ENCODE measurements around the gene BRI3. TPM values are rescaled to one million over a fixed set of nuclear protein-coding genes. Genes with fewer than 3 reads are reported as not detected.

BRI3 gene
- total RNA-seq, 1 donor from 2014 or later = 22.2 TPM

DNA sequence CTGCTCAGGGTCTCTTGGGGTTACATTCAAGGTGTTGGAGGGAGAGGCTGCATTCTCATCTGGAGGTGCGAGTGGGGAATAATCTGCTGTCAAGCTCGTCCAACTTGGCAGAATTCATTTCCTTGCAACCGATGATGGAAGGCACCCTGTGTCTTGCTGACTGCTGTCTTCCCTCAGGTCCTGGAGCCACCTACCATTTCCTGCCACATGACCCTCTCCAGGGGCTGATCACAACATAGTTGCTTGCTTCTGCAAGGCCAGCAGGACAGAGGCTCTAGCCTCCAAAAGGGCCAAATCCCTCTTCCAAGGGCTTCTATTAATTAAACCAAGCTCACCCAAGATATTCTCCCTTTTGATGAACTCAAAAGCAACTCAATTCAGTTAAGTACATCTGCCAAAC lies 14.2 kb upstream of the BRI3 start:
- no peak for DNase-seq (ENCODE audit: low spot score)
- H3K4me1 Mint-ChIP-seq = no peaks in the 10 kb centered on the region
- H3K9me3 Mint-ChIP-seq = no peaks in the 10 kb centered on the region
- H3K36me3 ChIP-seq = no peaks in the 10 kb centered on the region
- H3K27me3 Mint-ChIP-seq (ENCODE audit: insufficient read depth, low read depth) = peaks cover 2% of the 10 kb centered on the region
- no peak overlapping the region for H3K27ac Mint-ChIP-seq
- TF ChIP-seq EZH2 (IDR thresholded peaks at IDR 0.05) (no peak), EZH2phosphoT487 (IDR thresholded peaks at IDR 0.05) (no peak), CTCF (IDR thresholded peaks at IDR 0.05) (no peak)
- no peak overlapping the region for H2AFZ ChIP-seq (replicated peaks)
- no peak overlapping the region for H3K4me2 ChIP-seq
- H3K4me3 ChIP-seq = no peak overlapping the region
- H3F3A ChIP-seq (ENCODE audit: low read depth) = no peaks in the 10 kb centered on the region
- H3K4me1 ChIP-seq = no peaks in the 10 kb centered on the region
- no peaks in the 10 kb centered on the region for H3K79me2 ChIP-seq (ENCODE audit: low read depth)
- no peak overlapping the region for H3K9ac ChIP-seq
- no peaks in the 10 kb centered on the region for H4K20me1 ChIP-seq (ENCODE audit: low read depth)
- no peak overlapping the region for H3K4me3 Mint-ChIP-seq
- no peak overlapping the region for H3K27ac ChIP-seq
- no peaks in the 10 kb centered on the region for H3K27me3 ChIP-seq
- H3K36me3 Mint-ChIP-seq = peaks cover 9% of the 10 kb centered on the region
- no peaks in the 10 kb centered on the region for H3K9me3 ChIP-seq (ENCODE audit: low read depth)

DNA sequence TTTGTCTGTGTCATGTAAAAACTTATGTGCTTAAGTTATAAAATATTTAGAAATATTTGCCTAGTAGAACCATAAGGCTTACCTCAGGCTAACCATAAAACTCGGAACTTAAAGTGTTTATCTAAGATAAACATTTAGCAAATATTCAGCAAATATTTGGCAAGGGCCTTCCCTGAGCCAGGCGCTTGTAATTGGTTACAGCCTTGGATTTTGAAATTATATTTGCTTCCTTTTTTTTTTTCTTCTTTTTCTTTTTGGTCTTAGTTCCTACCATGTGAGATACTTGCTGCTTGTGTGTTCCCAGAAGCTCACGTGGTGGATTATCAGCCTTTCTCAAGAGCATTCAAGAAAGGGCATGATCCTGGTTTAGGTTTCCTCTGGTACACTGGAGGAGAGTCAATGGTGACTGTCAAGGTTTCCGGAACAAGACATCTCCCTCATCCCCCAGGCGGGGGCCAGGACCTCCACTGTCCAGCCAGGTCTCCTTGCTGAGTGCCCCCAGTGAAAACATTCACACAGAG lies 5.2 kb upstream of the BRI3 start:
- peaks cover 12% of the 10 kb centered on the region for H3F3A ChIP-seq (ENCODE audit: low read depth)
- no peak for DNase-seq (ENCODE audit: low spot score)
- H3K4me2 ChIP-seq = no peak overlapping the region
- H3K27ac Mint-ChIP-seq = no peak overlapping the region
- no peaks in the 10 kb centered on the region for H3K9me3 Mint-ChIP-seq
- no peak overlapping the region for H3K4me3 ChIP-seq
- no peaks in the 10 kb centered on the region for H3K9me3 ChIP-seq (ENCODE audit: low read depth)
- H3K9ac ChIP-seq = no peak overlapping the region
- H3K27me3 ChIP-seq = no peaks in the 10 kb centered on the region
- H3K4me1 Mint-ChIP-seq = peaks cover 5% of the 10 kb centered on the region
- no peaks in the 10 kb centered on the region for H3K36me3 ChIP-seq
- no peak overlapping the region for H2AFZ ChIP-seq (replicated peaks)
- no peaks in the 10 kb centered on the region for H4K20me1 ChIP-seq (ENCODE audit: low read depth)
- H3K4me3 Mint-ChIP-seq = no peak overlapping the region
- H3K36me3 Mint-ChIP-seq = no peaks in the 10 kb centered on the region
- H3K79me2 ChIP-seq (ENCODE audit: low read depth) = no peaks in the 10 kb centered on the region
- peaks cover 2% of the 10 kb centered on the region for H3K27me3 Mint-ChIP-seq (ENCODE audit: insufficient read depth, low read depth)
- no peak overlapping the region for H3K27ac ChIP-seq
- no peaks in the 10 kb centered on the region for H3K4me1 ChIP-seq
- TF ChIP-seq CTCF (IDR thresholded peaks at IDR 0.05) (no peak), EZH2 (IDR thresholded peaks at IDR 0.05) (no peak), EZH2phosphoT487 (IDR thresholded peaks at IDR 0.05) (no peak)

DNA sequence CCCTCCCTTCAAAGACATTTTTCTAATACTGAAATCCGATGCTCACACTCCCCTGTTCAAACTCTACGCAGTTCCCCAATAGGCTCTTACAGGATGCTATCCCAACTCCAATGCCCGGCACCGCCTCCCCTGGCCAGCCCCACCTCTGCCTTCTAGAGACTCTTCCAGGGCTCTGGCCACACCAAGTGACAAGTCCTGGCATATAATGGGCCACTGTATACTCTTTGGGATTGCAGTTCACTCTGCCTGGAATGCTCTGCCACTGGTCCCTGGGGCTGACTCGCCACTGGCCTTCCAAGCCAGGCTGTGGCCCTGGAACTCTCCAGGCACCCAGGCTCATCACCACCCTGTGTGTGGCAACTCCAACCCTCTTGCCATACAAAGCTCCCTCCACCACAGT lies 3.1 kb upstream of the BRI3 start:
- Histone ChIP-seq H3K9me3 (ENCODE audit: low read depth) (no peaks in the 10 kb centered on the region), H3K9ac (no peak overlapping the region), H3F3A (ENCODE audit: low read depth) (peaks cover 12% of the 10 kb centered on the region), H3K4me1 (peaks cover 8% of the 10 kb centered on the region), H3K27ac (no peak overlapping the region), H3K4me2 (no peak overlapping the region), H2AFZ (replicated peaks) (no peak overlapping the region), H3K27me3 (no peaks in the 10 kb centered on the region), H4K20me1 (ENCODE audit: low read depth) (peaks cover 14% of the 10 kb centered on the region), H3K36me3 (no peaks in the 10 kb centered on the region), H3K4me3 (no peak overlapping the region), H3K79me2 (ENCODE audit: low read depth) (peaks cover 17% of the 10 kb centered on the region)
- no peak for DNase-seq (ENCODE audit: low spot score)
- no peak overlapping the region for H3K4me3 Mint-ChIP-seq
- H3K27ac Mint-ChIP-seq = peak overlapping the region; percentile 13
- H3K36me3 Mint-ChIP-seq = peaks cover 5% of the 10 kb centered on the region
- peaks cover 2% of the 10 kb centered on the region for H3K27me3 Mint-ChIP-seq (ENCODE audit: insufficient read depth, low read depth)
- no peaks in the 10 kb centered on the region for H3K9me3 Mint-ChIP-seq
- peaks cover 14% of the 10 kb centered on the region for H3K4me1 Mint-ChIP-seq
- no peak for TF ChIP-seq EZH2 (IDR thresholded peaks at IDR 0.05)
- no peak for TF ChIP-seq EZH2phosphoT487 (IDR thresholded peaks at IDR 0.05)
- TF ChIP-seq CTCF (IDR thresholded peaks at IDR 0.05) = no peak
